ENCODE data around the gene PRDM2.

PRDM2 gene

DNA sequence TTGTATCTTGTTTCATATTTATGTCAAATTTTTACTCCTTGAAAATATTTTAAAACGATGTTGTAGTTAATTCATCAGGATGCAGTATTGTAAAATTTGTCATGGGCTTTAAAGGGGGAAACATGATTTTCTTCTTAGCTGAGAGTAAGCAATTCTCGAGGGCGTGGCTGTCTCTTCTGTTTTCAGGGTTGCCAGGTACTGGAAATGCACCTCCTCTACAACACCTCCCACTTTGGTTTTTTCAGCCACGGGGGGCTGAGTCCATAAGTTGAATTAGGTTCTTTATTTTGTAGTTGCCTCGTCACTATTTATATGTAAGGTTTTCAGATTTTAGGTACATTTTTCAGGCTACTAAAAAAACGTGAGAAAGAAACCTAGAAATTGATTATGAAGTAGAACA, 64.0 kb downstream of the PRDM2 start:
- no peaks in the 10 kb centered on the region for H3K27me3 ChIP-seq (ENCODE audit: control insufficient read depth, insufficient read depth, low read length)
- H3K4me3 ChIP-seq (ENCODE audit: low read length) = no peak overlapping the region
- no peak overlapping the region for H3K27ac ChIP-seq (ENCODE audit: low read depth, low read length)
- no peaks in the 10 kb centered on the region for H3K4me1 ChIP-seq (ENCODE audit: control insufficient read depth, insufficient read depth, low read length)
- peaks cover under 1% of the 10 kb centered on the region for H3K36me3 ChIP-seq (ENCODE audit: control insufficient read depth, insufficient read depth, low read length)
- H3K9ac ChIP-seq (ENCODE audit: low read length) = no peak overlapping the region

DNA sequence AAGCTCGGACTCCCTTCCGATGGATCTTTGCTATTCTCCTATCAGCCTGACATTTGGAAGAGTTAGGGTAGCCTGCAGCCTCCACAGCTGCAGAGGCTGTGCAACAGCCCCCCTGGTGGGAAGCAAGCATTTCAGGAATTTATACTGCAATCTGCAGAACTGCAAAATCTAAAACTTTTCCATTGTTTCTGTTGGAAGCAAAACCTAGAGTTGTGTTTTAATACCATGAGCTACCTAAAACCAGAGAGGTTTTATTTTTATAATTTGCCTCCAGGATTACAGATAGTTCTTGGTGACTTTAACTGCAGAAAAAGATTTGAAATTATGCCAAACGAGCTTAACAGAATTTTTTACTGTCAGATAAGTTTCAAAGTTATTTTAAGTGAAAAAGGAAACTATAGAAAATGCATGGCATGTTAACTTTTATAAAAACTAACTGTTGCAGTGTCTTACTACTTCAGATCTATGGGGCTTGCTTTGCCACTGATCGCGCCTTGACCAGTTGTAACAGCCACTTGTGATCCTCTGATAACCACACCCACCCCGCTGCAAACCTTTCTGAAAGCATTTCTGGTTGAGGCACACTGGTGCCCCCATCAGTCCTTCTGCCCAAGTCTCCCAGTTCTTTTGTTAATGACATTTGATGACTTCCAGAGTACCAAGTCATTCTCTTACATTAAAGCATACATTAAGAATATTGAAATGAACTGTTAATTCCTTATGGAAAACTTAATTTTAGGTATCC, 64.8 kb downstream of the PRDM2 start:
- Histone ChIP-seq H3K9ac (ENCODE audit: low read length) (no peak overlapping the region), H3K4me3 (ENCODE audit: low read length) (no peak overlapping the region), H3K27ac (ENCODE audit: low read depth, low read length) (no peak overlapping the region), H3K27me3 (ENCODE audit: control insufficient read depth, insufficient read depth, low read length) (no peaks in the 10 kb centered on the region), H3K4me1 (ENCODE audit: control insufficient read depth, insufficient read depth, low read length) (no peaks in the 10 kb centered on the region), H3K36me3 (ENCODE audit: control insufficient read depth, insufficient read depth, low read length) (peaks cover 4% of the 10 kb centered on the region)

DNA sequence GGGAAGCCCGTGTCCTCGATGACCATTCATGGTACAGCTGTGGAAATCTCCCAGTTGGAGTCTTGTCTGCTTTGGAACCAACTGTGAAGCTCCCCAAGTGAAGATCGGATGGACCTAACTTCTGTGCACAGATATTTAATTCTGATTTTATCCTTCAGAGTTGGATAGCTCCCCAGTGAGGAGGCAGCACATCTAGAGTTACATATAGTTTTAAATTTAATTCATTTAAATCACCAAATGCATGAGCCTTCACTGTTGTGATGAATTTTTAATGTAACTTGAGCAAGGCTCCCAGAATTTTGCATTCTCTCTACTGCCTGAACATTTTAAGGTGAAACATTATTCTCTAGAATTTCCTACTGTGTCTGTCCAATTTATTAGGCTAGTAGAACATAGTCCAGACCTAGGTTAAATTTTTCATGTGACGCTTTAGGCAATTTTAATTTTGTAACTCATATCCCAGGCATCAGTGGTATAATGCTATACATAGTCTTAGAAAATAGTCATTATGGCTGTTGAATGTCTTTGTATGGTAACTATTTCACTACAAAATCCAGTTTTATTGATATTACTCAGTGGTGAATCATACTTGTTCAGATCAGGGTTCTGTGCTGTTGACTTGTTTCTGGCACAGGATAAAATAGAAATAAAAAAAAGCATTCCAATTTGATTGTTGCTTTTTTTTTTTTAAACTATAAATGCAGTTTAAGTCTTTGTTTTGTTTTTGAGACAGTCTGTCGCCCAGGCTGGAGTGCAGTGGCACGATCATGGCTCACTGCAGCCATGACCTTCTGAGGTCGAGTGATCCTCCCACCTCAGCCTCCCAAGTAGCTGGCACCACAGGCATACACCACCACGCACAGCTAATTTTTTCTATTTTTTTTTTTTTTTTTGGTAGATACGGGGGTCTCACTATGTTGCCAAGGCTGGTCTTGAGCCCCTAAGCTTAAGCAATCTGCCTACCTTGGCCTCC, 66.9 kb downstream of the PRDM2 start:
- no peaks in the 10 kb centered on the region for H3K27me3 ChIP-seq (ENCODE audit: control insufficient read depth, insufficient read depth, low read length)
- H3K4me1 ChIP-seq (ENCODE audit: control insufficient read depth, insufficient read depth, low read length) = no peaks in the 10 kb centered on the region
- no peak overlapping the region for H3K9ac ChIP-seq (ENCODE audit: low read length)
- peaks cover 4% of the 10 kb centered on the region for H3K36me3 ChIP-seq (ENCODE audit: control insufficient read depth, insufficient read depth, low read length)
- no peak overlapping the region for H3K27ac ChIP-seq (ENCODE audit: low read depth, low read length)
- H3K4me3 ChIP-seq (ENCODE audit: low read length) = no peak overlapping the region

DNA sequence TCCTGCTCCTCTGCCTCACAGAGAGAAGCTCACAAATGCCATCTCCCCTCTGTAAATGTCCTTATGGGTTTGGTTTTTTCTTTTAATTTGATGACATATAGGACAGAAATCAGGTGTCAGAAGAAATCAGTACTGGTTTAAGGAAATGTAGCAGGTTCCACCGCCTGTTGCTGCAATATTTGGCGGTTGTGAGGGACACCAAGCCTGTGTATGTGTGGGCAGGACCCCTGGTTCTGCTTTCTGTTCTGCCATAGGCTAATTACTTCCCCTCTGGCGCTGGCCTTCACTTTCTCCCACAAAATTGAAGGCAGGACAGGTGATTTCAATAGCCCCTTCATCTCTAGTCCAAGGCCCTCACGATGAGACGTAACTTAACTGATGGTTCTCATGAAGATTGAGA, 69.2 kb downstream of the PRDM2 start:
- no peak overlapping the region for H3K9ac ChIP-seq (ENCODE audit: low read length)
- H3K4me1 ChIP-seq (ENCODE audit: control insufficient read depth, insufficient read depth, low read length) = no peaks in the 10 kb centered on the region
- no peak overlapping the region for H3K27ac ChIP-seq (ENCODE audit: low read depth, low read length)
- no peak overlapping the region for H3K4me3 ChIP-seq (ENCODE audit: low read length)
- H3K36me3 ChIP-seq (ENCODE audit: control insufficient read depth, insufficient read depth, low read length) = peaks cover 4% of the 10 kb centered on the region
- H3K27me3 ChIP-seq (ENCODE audit: control insufficient read depth, insufficient read depth, low read length) = no peaks in the 10 kb centered on the region

GRCh38 chr1:13769830-13770229, 69.8 kb downstream of the PRDM2 start:
- Histone ChIP-seq H3K27me3 (ENCODE audit: control insufficient read depth, insufficient read depth, low read length) (no peaks in the 10 kb centered on the region), H3K4me1 (ENCODE audit: control insufficient read depth, insufficient read depth, low read length) (peaks cover under 1% of the 10 kb centered on the region), H3K36me3 (ENCODE audit: control insufficient read depth, insufficient read depth, low read length) (peaks cover 4% of the 10 kb centered on the region), H3K9ac (ENCODE audit: low read length) (no peak overlapping the region), H3K4me3 (ENCODE audit: low read length) (no peak overlapping the region), H3K27ac (ENCODE audit: low read depth, low read length) (no peak overlapping the region)

DNA sequence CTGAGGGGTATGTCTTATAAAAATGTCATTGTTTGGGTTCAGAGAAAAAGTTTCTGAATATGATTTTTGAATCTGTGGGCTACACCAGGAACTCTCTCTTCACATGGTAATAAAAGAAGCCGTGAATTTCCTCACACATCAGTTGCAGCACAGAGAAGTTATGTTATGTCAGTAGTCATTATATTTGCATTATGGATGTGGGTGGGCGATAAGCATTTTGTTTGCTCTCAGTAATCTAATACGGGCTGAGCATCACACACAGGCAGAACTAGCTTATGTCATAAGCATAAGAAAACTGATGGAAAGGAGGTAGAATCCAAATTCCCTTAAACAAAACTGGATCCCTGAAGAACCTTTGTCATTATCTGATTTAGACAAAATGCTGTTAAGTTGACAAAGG, 70.8 kb downstream of the PRDM2 start:
- Histone ChIP-seq H3K4me1 (ENCODE audit: control insufficient read depth, insufficient read depth, low read length) (peaks cover 2% of the 10 kb centered on the region), H3K9ac (ENCODE audit: low read length) (no peak overlapping the region), H3K27me3 (ENCODE audit: control insufficient read depth, insufficient read depth, low read length) (no peaks in the 10 kb centered on the region), H3K36me3 (ENCODE audit: control insufficient read depth, insufficient read depth, low read length) (peaks cover 4% of the 10 kb centered on the region), H3K27ac (ENCODE audit: low read depth, low read length) (no peak overlapping the region), H3K4me3 (ENCODE audit: low read length) (no peak overlapping the region)

GRCh38 chr1:13771745-13772144, 71.8 kb downstream of the PRDM2 start:
- Histone ChIP-seq H3K36me3 (ENCODE audit: control insufficient read depth, insufficient read depth, low read length) (peaks cover 12% of the 10 kb centered on the region), H3K27ac (ENCODE audit: low read depth, low read length) (no peak overlapping the region), H3K27me3 (ENCODE audit: control insufficient read depth, insufficient read depth, low read length) (no peaks in the 10 kb centered on the region), H3K9ac (ENCODE audit: low read length) (no peak overlapping the region), H3K4me1 (ENCODE audit: control insufficient read depth, insufficient read depth, low read length) (peaks cover 2% of the 10 kb centered on the region), H3K4me3 (ENCODE audit: low read length) (no peak overlapping the region)

- H3K9ac ChIP-seq (ENCODE audit: low read length) = no peak overlapping the region
- H3K27ac ChIP-seq (ENCODE audit: low read depth, low read length) = no peak overlapping the region
- no peak overlapping the region for H3K4me3 ChIP-seq (ENCODE audit: low read length)
- H3K36me3 ChIP-seq (ENCODE audit: control insufficient read depth, insufficient read depth, low read length) = peaks cover 16% of the 10 kb centered on the region
- H3K27me3 ChIP-seq (ENCODE audit: control insufficient read depth, insufficient read depth, low read length) = no peaks in the 10 kb centered on the region
- H3K4me1 ChIP-seq (ENCODE audit: control insufficient read depth, insufficient read depth, low read length) = peaks cover 2% of the 10 kb centered on the region
Observed at GRCh38 chr1:13772271-13772670, 72.3 kb downstream of the PRDM2 start.

DNA sequence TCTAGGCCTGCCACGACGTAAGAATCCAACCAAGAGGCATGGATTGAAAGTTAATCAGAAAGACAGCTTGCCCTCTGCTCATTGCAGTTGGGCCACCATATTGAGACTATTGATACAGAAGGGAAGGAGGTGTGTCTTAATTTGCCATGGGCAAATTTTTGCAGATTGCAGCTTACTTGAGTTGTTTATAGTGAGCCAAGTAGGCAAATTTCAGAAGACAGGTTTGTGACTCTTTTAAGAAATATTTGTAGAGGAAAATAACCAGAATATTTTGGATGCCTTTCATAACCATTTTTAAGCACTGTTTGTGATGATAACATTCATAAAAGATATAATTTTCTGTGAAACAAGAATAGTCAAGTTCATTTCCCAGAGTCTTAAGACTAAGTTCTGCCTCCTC, 74.1 kb downstream of the PRDM2 start:
- H3K9ac ChIP-seq (ENCODE audit: low read length) = no peak overlapping the region
- H3K27ac ChIP-seq (ENCODE audit: low read depth, low read length) = no peak overlapping the region
- no peaks in the 10 kb centered on the region for H3K27me3 ChIP-seq (ENCODE audit: control insufficient read depth, insufficient read depth, low read length)
- peaks cover 2% of the 10 kb centered on the region for H3K4me1 ChIP-seq (ENCODE audit: control insufficient read depth, insufficient read depth, low read length)
- peaks cover 21% of the 10 kb centered on the region for H3K36me3 ChIP-seq (ENCODE audit: control insufficient read depth, insufficient read depth, low read length)
- H3K4me3 ChIP-seq (ENCODE audit: low read length) = no peak overlapping the region

GRCh38 chr1:13775459-13775858, 75.5 kb downstream of the PRDM2 start:
- no peaks in the 10 kb centered on the region for H3K27me3 ChIP-seq (ENCODE audit: control insufficient read depth, insufficient read depth, low read length)
- peaks cover 29% of the 10 kb centered on the region for H3K36me3 ChIP-seq (ENCODE audit: control insufficient read depth, insufficient read depth, low read length)
- no peak overlapping the region for H3K27ac ChIP-seq (ENCODE audit: low read depth, low read length)
- no peak overlapping the region for H3K9ac ChIP-seq (ENCODE audit: low read length)
- H3K4me1 ChIP-seq (ENCODE audit: control insufficient read depth, insufficient read depth, low read length) = peaks cover 2% of the 10 kb centered on the region
- H3K4me3 ChIP-seq (ENCODE audit: low read length) = no peak overlapping the region

DNA sequence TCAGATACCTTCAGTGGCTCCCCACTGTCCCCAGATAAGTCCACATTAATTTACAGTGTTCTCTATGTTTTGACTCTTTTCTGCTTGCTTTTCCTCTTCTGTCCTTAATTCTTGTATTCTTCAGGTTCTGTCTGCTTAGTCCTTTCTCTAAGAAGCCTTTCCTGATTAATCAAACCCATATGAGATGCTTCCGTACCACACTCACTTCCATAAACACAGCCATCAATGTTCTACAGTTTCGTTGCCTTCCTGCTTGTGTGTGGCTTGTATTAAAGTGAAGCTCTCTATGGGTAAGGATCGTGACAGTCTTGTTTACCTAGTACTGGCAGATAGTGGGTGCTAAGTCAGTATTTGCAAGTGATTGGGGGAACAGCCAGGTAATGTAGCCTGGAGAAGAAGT, 75.9 kb downstream of the PRDM2 start:
- Histone ChIP-seq H3K4me1 (ENCODE audit: control insufficient read depth, insufficient read depth, low read length) (peaks cover 2% of the 10 kb centered on the region), H3K36me3 (ENCODE audit: control insufficient read depth, insufficient read depth, low read length) (peaks cover 29% of the 10 kb centered on the region), H3K4me3 (ENCODE audit: low read length) (no peak overlapping the region), H3K27me3 (ENCODE audit: control insufficient read depth, insufficient read depth, low read length) (no peaks in the 10 kb centered on the region), H3K27ac (ENCODE audit: low read depth, low read length) (no peak overlapping the region), H3K9ac (ENCODE audit: low read length) (no peak overlapping the region)

DNA sequence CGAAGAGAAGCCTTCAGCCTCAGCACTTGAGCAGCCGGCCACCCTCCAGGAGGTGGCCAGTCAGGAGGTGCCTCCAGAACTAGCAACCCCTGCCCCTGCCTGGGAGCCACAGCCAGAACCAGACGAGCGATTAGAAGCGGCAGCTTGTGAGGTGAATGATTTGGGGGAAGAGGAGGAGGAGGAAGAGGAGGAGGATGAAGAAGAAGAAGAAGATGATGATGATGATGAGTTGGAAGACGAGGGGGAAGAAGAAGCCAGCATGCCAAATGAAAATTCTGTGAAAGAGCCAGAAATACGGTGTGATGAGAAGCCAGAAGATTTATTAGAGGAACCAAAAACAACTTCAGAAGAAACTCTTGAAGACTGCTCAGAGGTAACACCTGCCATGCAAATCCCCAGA, 78.4 kb downstream of the PRDM2 start:
- no peak overlapping the region for H3K27ac ChIP-seq (ENCODE audit: low read depth, low read length)
- no peaks in the 10 kb centered on the region for H3K27me3 ChIP-seq (ENCODE audit: control insufficient read depth, insufficient read depth, low read length)
- H3K36me3 ChIP-seq (ENCODE audit: control insufficient read depth, insufficient read depth, low read length) = peaks cover 34% of the 10 kb centered on the region
- no peak overlapping the region for H3K4me3 ChIP-seq (ENCODE audit: low read length)
- H3K9ac ChIP-seq (ENCODE audit: low read length) = no peak overlapping the region
- peaks cover 4% of the 10 kb centered on the region for H3K4me1 ChIP-seq (ENCODE audit: control insufficient read depth, insufficient read depth, low read length)

Data from rectal smooth muscle tissue (tissue), 1 donor.